Measurements from ENCODE around the gene COMMD1. TPM values are rescaled to one million over a fixed set of nuclear protein-coding genes. Genes with fewer than 3 reads are reported as not detected.
A peak's percentile ranks its signal among the peaks of the same experiment; 100 is the strongest.

Gene COMMD1
- total RNA-seq, 1 experiment from 2014 or later = 31.7 TPM

GRCh38 chr2:61882850-61883249, 22.6 kb upstream of the COMMD1 start:
- Histone ChIP-seq H3K9ac (ENCODE audit: low read length) (no peak overlapping the region), H4K20me1 (ENCODE audit: low read length) (peaks cover 33% of the 10 kb centered on the region), H3K4me1 (ENCODE audit: insufficient read depth, low read length) (peaks cover 15% of the 10 kb centered on the region), H3K79me2 (ENCODE audit: low read length) (peaks cover 42% of the 10 kb centered on the region), H3K4me2 (ENCODE audit: low read length) (no peak overlapping the region), H3K4me3 (ENCODE audit: low read length) (no peak overlapping the region), H3F3A (ENCODE audit: low read length, unreplicated experiment) (no peaks in the 10 kb centered on the region), H2AFZ (ENCODE audit: low read length) (no peak overlapping the region), H3K27me3 (ENCODE audit: low read length) (no peaks in the 10 kb centered on the region), H3K9me2 (replicated peaks; ENCODE audit: low read length) (no peaks in the 10 kb centered on the region), H3K27ac (ENCODE audit: low read length) (no peak overlapping the region), H3K36me3 (ENCODE audit: low read depth, low read length) (peaks cover 68% of the 10 kb centered on the region), H3K9me3 (ENCODE audit: low read length) (no peaks in the 10 kb centered on the region)
- ChIA-PET POLR2A (ENCODE audit: unreplicated experiment) (no interaction called here), CTCF (no interaction called here)
- no peak for ATAC-seq
- intact Hi-C loops (cut with micrococcal nuclease) = loop anchor here (10.0 kb wide), 1 partner anchor 348 kb away; the partner anchor contains the start of gene XPO1
- BruUV-seq (replicated peaks) = no TSS peak
- DNase-seq = no peak
- no peak for TF ChIP-seq CTCF (conservative IDR thresholded peaks at IDR 0.05; ENCODE audit: low read depth, low read length)
- TF ChIP-seq EZH2 (IDR thresholded peaks at IDR 0.05; ENCODE audit: low read length, unreplicated experiment) = no peak
- no peak for TF ChIP-seq EZH2phosphoT487 (IDR thresholded peaks at IDR 0.05; ENCODE audit: borderline replicate concordance, low read length)

DNA sequence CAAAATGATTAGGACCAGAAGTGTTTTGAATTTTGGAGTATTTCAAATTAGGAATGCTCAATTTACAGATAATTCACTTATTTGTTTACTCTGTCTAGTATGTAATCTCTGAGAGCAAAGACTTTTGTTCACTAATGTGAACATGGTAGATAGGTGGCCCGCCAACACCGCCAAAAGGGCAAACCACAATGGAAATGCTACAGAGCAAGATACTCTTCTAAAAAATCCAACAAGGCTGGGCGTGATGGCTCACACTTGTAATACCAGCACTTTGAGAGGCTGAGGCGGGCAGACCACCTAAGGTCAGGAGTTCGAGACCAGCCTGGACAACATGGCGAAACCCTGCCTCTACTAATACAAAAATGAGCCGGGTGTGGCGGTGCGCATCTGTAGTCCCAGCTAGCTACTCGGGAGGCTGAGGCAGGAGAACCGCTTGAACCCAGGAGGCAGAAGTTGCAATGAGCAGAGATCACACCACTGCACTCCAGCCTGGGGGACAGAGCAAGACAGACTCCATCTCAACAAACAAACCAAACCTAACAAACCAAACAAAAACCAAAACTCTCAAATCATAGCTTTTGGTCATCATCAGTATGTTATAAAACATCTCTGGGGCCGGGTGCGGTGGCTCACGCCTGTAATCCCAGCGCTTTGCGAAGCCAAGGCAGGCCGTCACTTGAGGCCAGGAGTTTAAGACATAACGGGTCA, 19.4 kb upstream of the COMMD1 start:
- Histone ChIP-seq H2AFZ (ENCODE audit: low read length) (no peak overlapping the region), H3K9me2 (replicated peaks; ENCODE audit: low read length) (no peaks in the 10 kb centered on the region), H3K9ac (ENCODE audit: low read length) (no peak overlapping the region), H3K9me3 (ENCODE audit: low read length) (no peaks in the 10 kb centered on the region), H3K27me3 (ENCODE audit: low read length) (no peaks in the 10 kb centered on the region), H3F3A (ENCODE audit: low read length, unreplicated experiment) (no peaks in the 10 kb centered on the region), H3K4me3 (ENCODE audit: low read length) (peak overlapping the region; percentile 99), H4K20me1 (ENCODE audit: low read length) (peaks cover 35% of the 10 kb centered on the region), H3K4me1 (ENCODE audit: insufficient read depth, low read length) (peaks cover 21% of the 10 kb centered on the region), H3K27ac (ENCODE audit: low read length) (no peak overlapping the region), H3K79me2 (ENCODE audit: low read length) (peaks cover 57% of the 10 kb centered on the region), H3K4me2 (ENCODE audit: low read length) (peak overlapping the region; percentile 89), H3K36me3 (ENCODE audit: low read depth, low read length) (peaks cover 39% of the 10 kb centered on the region)
- POLR2A ChIA-PET (ENCODE audit: unreplicated experiment) = no interaction called here
- CTCF ChIA-PET = no interaction called here
- no TSS peak for BruUV-seq (replicated peaks)
- intact Hi-C loops (cut with micrococcal nuclease) = loop anchor here (2.0 to 10.0 kb wide), 2 partner anchors 31 to 351 kb away; partner anchors contain the start of genes FAM161A and XPO1
- ATAC-seq = no peak
- no peak for DNase-seq
- TF ChIP-seq EZH2phosphoT487 (IDR thresholded peaks at IDR 0.05; ENCODE audit: borderline replicate concordance, low read length) = no peak
- TF ChIP-seq CTCF (conservative IDR thresholded peaks at IDR 0.05; ENCODE audit: low read depth, low read length) = no peak
- no peak for TF ChIP-seq EZH2 (IDR thresholded peaks at IDR 0.05; ENCODE audit: low read length, unreplicated experiment)

- ChIA-PET CTCF (interaction anchor here (0.6 kb wide), 1 partner anchor 559 kb away, joined by 3 read pairs; no protein-coding TSS in a partner anchor), POLR2A (ENCODE audit: unreplicated experiment) (no interaction called here)
- no TSS peak for BruUV-seq (replicated peaks)
- Histone ChIP-seq H4K20me1 (ENCODE audit: low read length) (peaks cover 35% of the 10 kb centered on the region), H3K9me2 (replicated peaks; ENCODE audit: low read length) (no peaks in the 10 kb centered on the region), H3K9me3 (ENCODE audit: low read length) (no peaks in the 10 kb centered on the region), H3K27ac (ENCODE audit: low read length) (peak overlapping the region; percentile 73), H3K4me1 (ENCODE audit: insufficient read depth, low read length) (peaks cover 21% of the 10 kb centered on the region), H3K27me3 (ENCODE audit: low read length) (no peaks in the 10 kb centered on the region), H3K79me2 (ENCODE audit: low read length) (peaks cover 57% of the 10 kb centered on the region), H3K4me2 (ENCODE audit: low read length) (peak overlapping the region; percentile 89), H3K9ac (ENCODE audit: low read length) (peak overlapping the region; percentile 99), H3K4me3 (ENCODE audit: low read length) (peak overlapping the region; percentile 99), H3F3A (ENCODE audit: low read length, unreplicated experiment) (no peaks in the 10 kb centered on the region), H3K36me3 (ENCODE audit: low read depth, low read length) (peaks cover 25% of the 10 kb centered on the region), H2AFZ (ENCODE audit: low read length) (peak overlapping the region; percentile 86)
- ATAC-seq (peak; percentile 34; the same call in 1 of the 2 replicates), DNase-seq (peak; percentile 40)
- intact Hi-C loops (cut with micrococcal nuclease) = loop anchor here (2.0 to 10.0 kb wide), 2 partner anchors 33 to 353 kb away; partner anchors contain the start of genes FAM161A and XPO1
- TF ChIP-seq EZH2 (IDR thresholded peaks at IDR 0.05; ENCODE audit: low read length, unreplicated experiment) = no peak
- no peak for TF ChIP-seq EZH2phosphoT487 (IDR thresholded peaks at IDR 0.05; ENCODE audit: borderline replicate concordance, low read length)
- no peak for TF ChIP-seq CTCF (conservative IDR thresholded peaks at IDR 0.05; ENCODE audit: low read depth, low read length)
Measured at GRCh38 chr2:61887717-61888266, 17.7 kb upstream of the COMMD1 start.

All from PC-3 (cell line).